Measurements from ENCODE around the gene CHST8. TPM values are rescaled to one million over a fixed set of nuclear protein-coding genes. Genes with fewer than 3 reads are reported as not detected.

Gene CHST8
- total RNA-seq, 1 experiment from 2014 or later: not detected

DNA sequence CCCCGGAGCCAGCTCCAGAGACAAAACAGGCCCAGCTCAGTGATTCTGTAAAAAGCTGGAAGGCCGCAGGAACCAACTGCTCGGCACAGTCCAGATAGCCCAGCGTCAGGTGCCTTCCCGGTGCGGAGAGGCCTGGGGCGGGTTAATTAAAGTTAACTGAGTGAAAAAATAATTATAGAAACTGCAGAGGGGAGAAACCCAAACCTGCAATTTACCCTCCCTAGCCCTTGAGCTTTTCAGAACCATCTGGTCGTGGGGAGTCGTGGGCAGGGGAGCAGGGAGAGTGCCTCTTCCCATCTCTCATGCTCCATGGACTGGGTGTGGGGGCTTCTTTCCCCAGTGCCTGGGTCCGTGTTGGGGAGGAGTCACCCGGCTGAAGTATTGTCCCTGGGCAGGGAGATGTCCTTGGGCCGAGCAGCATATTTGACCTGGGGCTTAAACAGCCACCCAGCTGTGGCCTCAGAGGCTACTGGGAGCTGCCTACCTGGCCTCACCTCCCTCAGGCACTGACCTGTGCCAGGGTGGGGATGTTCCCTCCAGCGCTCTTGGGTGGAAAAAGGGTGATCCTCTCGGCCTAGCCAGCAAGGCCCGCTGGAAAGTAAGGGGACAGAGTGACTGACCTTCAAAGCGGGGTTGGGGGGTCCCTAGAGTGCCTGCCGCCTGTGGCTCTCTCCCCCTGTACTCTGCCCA, 65.9 kb downstream of the CHST8 start:
- H3K9me3 Mint-ChIP-seq (ENCODE audit: unreplicated experiment): no peaks in the 10 kb centered on the region
- no peak overlapping the region for H3K4me3 ChIP-seq (ENCODE audit: low read depth, low read length)
- POLR2A ChIA-PET: no interaction called here
- no peak overlapping the region for H3K27ac Mint-ChIP-seq (ENCODE audit: unreplicated experiment)
- peaks cover 3% of the 10 kb centered on the region; the same call in 1 of the 2 replicates for H3K27me3 ChIP-seq (replicated peaks; ENCODE audit: control insufficient read depth, insufficient read depth, low read length)
- TF ChIP-seq, protein P1, sequence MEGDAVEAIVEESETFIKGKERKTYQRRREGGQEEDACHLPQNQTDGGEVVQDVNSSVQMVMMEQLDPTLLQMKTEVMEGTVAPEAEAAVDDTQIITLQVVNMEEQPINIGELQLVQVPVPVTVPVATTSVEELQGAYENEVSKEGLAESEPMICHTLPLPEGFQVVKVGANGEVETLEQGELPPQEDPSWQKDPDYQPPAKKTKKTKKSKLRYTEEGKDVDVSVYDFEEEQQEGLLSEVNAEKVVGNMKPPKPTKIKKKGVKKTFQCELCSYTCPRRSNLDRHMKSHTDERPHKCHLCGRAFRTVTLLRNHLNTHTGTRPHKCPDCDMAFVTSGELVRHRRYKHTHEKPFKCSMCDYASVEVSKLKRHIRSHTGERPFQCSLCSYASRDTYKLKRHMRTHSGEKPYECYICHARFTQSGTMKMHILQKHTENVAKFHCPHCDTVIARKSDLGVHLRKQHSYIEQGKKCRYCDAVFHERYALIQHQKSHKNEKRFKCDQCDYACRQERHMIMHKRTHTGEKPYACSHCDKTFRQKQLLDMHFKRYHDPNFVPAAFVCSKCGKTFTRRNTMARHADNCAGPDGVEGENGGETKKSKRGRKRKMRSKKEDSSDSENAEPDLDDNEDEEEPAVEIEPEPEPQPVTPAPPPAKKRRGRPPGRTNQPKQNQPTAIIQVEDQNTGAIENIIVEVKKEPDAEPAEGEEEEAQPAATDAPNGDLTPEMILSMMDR (IDR thresholded peaks at IDR 0.05; ENCODE audit: insufficient read depth in 1 of 2, low read depth in 1 of 2, low read length in 1 of 2, severe bottlenecking in 1 of 2, unreplicated experiment in 1 of 2): no peak
- BruUV-seq (replicated peaks): no TSS peak
- H3K4me1 Mint-ChIP-seq (ENCODE audit: low read depth, unreplicated experiment): no peaks in the 10 kb centered on the region
- H3K36me3 Mint-ChIP-seq (ENCODE audit: insufficient read depth, unreplicated experiment): no peaks in the 10 kb centered on the region
- peaks cover 42% of the 10 kb centered on the region for H3K27me3 Mint-ChIP-seq (ENCODE audit: insufficient read depth, unreplicated experiment)
- no peaks in the 10 kb centered on the region for H3K4me1 ChIP-seq
- CTCF ChIA-PET: no interaction called here
- H3K36me3 ChIP-seq (ENCODE audit: control insufficient read depth, insufficient read depth, low read length): no peaks in the 10 kb centered on the region
- H3K9me3 ChIP-seq: no peaks in the 10 kb centered on the region
- intact Hi-C loops (cut with micrococcal nuclease; ENCODE audit: unreplicated experiment): no loop called here
- H3K4me3 Mint-ChIP-seq (ENCODE audit: unreplicated experiment): no peak overlapping the region
- DNase-seq: no peak

DNA sequence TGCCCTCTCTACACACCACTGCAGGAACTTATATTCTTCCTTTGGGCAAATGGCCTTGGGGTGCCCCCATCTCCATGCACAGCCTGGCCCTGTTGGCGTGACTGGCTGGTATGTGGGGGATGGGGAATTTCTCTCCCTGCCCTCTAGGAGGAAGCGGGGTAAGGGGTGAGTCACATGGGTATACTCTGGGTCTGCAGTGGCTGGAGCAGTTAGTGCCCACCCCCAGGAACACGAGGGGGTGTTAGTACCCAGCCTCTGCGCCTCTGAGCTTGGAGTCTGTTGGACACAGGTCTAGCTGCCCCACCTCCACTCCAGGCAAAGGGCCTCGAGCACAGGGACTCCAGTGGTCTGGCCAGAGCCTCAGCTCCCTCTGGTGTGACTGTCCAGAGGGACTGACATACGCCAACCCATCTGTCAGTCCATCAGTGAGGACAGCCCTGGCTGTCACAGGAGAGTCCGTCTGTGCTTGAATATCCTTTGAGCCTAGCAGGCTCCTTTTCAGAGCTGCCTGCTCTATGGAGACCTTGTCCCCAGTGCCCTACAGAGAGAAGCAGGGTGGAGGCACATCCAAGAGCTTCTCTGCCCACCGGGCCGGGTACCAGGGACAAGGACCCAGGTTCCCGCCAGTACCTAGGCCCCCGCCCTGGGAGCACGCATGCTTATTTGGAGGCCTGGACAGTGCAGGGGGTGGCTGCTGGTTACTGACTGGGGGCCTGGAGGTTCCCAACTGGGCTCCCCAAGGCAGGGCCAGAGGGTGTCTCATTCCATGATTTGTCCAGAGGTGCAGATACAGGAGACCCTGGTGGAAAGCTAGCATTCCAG, 66.6 kb downstream of the CHST8 start:
- H3K36me3 Mint-ChIP-seq (ENCODE audit: insufficient read depth, unreplicated experiment): no peaks in the 10 kb centered on the region
- peaks cover 36% of the 10 kb centered on the region for H3K27me3 Mint-ChIP-seq (ENCODE audit: insufficient read depth, unreplicated experiment)
- CTCF ChIA-PET: no interaction called here
- TF ChIP-seq, protein P1 (IDR thresholded peaks at IDR 0.05; ENCODE audit: insufficient read depth in 1 of 2, low read depth in 1 of 2, low read length in 1 of 2, severe bottlenecking in 1 of 2, unreplicated experiment in 1 of 2): no peak
- no peaks in the 10 kb centered on the region for H3K9me3 Mint-ChIP-seq (ENCODE audit: unreplicated experiment)
- Histone ChIP-seq H3K4me1 (no peaks in the 10 kb centered on the region), H3K9me3 (no peaks in the 10 kb centered on the region), H3K36me3 (ENCODE audit: control insufficient read depth, insufficient read depth, low read length) (no peaks in the 10 kb centered on the region), H3K27me3 (replicated peaks; ENCODE audit: control insufficient read depth, insufficient read depth, low read length) (peaks cover 3% of the 10 kb centered on the region; the same call in 1 of the 2 replicates), H3K4me3 (ENCODE audit: low read depth, low read length) (no peak overlapping the region)
- BruUV-seq (replicated peaks): no TSS peak
- no peak overlapping the region for H3K27ac Mint-ChIP-seq (ENCODE audit: unreplicated experiment)
- no peak for DNase-seq
- H3K4me3 Mint-ChIP-seq (ENCODE audit: unreplicated experiment): no peak overlapping the region
- intact Hi-C loops (cut with micrococcal nuclease; ENCODE audit: unreplicated experiment): no loop called here
- no peaks in the 10 kb centered on the region for H3K4me1 Mint-ChIP-seq (ENCODE audit: low read depth, unreplicated experiment)
- POLR2A ChIA-PET: no interaction called here

DNA sequence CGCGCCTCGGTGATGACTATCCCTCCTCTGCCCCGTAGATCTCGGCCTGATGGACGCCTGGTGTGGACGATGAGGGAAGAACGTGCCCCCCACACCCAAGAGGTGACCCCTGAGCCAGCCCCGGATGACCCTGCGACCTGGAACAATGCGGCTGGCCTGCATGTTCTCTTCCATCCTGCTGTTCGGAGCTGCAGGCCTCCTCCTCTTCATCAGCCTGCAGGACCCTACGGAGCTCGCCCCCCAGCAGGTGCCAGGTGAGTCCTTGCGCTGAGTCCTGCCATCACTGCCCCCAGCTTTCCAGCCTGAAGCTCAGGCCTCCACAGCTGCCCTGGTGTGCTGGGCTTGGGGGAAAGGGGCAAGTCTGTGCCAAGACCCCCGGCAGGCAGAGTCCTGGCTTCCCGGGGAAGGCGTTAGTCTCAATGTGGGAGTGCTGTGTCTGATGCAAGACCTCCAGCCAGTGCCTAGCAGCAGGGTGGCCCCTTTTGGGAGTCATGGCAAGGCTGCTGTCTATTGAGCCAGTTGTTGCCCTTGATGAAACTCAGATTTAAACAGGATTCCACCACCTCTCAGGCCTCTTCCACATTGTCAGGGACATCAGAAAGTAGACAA, 67.5 kb downstream of the CHST8 start:
- no TSS peak for BruUV-seq (replicated peaks)
- Mint-ChIP-seq H3K27ac (ENCODE audit: unreplicated experiment) (no peak overlapping the region), H3K9me3 (ENCODE audit: unreplicated experiment) (no peaks in the 10 kb centered on the region), H3K27me3 (ENCODE audit: insufficient read depth, unreplicated experiment) (peaks cover 36% of the 10 kb centered on the region), H3K36me3 (ENCODE audit: insufficient read depth, unreplicated experiment) (no peaks in the 10 kb centered on the region), H3K4me1 (ENCODE audit: low read depth, unreplicated experiment) (no peaks in the 10 kb centered on the region), H3K4me3 (ENCODE audit: unreplicated experiment) (no peak overlapping the region)
- no peak for DNase-seq
- TF ChIP-seq, protein P1 (IDR thresholded peaks at IDR 0.05; ENCODE audit: insufficient read depth in 1 of 2, low read depth in 1 of 2, low read length in 1 of 2, severe bottlenecking in 1 of 2, unreplicated experiment in 1 of 2): no peak
- POLR2A ChIA-PET: no interaction called here
- H3K4me1 ChIP-seq: no peaks in the 10 kb centered on the region
- H3K27me3 ChIP-seq (replicated peaks; ENCODE audit: control insufficient read depth, insufficient read depth, low read length): peaks cover 3% of the 10 kb centered on the region; the same call in 1 of the 2 replicates
- CTCF ChIA-PET: no interaction called here
- no peaks in the 10 kb centered on the region for H3K9me3 ChIP-seq
- intact Hi-C loops (cut with micrococcal nuclease; ENCODE audit: unreplicated experiment): no loop called here
- H3K4me3 ChIP-seq (ENCODE audit: low read depth, low read length): no peak overlapping the region
- no peaks in the 10 kb centered on the region for H3K36me3 ChIP-seq (ENCODE audit: control insufficient read depth, insufficient read depth, low read length)

Measured in Caco-2 (cell line).